HG02884 (cell line): ENCODE data around the gene ABCG1.

ENCODE experiments used
- ATAC-seq: cut with Tn5 transposase; IDR thresholded peaks from one replicate; pipeline ENCODE4 v1.9.1; 2021; ENCODE audit warnings: mild to moderate bottlenecking, moderate library complexity; ENCODE audit not compliant: unreplicated experiment

The ABCG1 gene

GRCh38 chr21:42303443-42303842 is 84.5 kb downstream of the ABCG1 start:
- ATAC-seq = no peak

DNA sequence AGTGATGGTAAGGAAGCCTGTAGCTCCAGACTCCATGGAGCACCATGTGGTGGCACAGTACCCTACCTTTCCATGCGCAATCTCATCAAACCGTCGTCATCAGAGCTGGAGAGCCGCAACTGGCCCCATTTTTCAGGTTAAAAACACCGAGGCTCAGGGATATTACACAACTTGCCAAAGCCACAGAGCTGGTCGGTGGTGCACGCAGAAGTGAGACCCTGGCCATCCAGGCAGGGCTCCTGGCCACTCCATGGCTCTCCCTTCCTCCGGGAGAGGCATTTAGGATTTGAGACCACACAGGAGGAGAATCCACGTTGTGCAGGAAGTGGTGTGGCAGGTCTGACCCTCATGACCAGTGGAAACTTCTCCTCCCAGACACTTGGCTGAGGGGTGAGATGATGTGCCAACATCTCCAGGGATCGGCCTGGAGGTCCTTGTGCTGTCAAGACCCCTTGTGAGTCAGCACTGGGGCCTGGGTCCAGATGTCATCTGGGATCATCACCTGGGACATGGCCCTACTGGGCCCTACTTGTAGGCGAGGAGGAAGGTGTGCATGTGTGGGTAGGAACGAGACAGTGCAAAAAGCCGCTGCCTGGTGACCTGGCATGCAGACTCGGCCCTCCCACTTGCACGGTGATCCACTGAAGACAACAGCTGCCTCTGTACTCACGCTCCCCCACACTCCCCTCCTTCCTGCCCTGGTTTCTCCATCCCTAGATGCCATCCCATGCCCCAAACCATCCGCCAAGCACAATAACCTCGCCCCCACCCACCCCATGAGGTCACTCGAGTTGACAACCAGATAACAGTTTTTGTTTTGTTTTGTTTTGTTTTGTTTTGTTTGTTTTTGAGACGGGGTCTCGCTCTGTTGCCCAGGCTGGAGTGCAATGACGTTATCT is 85.9 kb downstream of the ABCG1 start:
- no peak for ATAC-seq

DNA sequence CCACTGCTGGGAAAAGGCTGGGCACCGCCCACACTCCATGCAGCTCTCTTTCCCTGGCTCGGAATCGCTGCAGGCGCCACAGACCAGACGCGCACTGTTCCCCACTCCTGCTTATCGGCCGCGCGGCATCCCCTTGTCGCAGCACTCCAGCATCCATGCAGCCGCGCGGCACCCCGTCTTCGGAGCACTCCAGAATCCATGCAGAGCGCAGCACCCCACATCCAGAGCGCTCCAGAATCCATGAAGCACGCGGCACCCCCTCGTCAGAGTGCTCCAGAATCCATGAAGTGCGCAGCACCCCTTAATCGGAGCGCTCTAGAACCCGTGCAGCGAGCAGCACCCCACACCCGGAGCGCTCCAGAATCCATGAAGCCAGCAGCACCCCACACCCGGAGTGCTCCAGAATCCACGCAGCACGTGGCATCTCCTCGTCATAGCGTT is 86.8 kb downstream of the ABCG1 start:
- ATAC-seq = no peak

DNA sequence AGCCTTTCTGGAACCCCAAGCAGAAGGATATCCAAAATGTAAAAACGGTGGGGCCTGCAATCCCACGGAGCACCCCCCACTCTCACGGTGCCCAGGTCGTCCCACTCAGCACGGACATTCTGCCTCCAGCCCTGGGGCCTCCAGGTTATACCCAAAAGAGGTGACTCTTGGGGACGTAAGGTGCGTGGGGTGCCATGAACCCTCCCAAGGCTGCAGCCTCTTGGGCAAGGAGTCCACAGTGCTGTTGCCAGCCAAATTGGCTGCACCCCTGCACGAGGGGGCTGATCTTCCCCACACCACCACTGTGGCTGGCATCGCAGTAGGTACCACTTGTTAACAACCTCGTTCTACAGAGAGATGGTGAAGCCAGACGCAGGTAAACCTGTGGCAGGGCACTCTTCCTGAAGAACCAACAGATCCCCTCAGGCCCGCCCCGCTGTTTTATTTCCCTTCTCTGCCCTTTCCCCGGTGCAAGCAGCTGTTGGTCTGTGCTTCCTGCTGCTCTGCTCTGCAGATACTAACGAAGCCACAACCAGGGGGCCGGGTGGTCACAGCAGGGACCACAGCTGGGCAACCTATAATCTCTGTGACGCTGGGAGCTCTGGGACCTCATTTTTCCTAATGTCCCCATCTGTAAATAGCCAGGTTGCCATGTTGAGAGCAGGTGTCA is 87.6 kb downstream of the ABCG1 start:
- ATAC-seq = no peak

GRCh38 chr21:42307106-42307505 is 88.2 kb downstream of the ABCG1 start:
- ATAC-seq = no peak

DNA sequence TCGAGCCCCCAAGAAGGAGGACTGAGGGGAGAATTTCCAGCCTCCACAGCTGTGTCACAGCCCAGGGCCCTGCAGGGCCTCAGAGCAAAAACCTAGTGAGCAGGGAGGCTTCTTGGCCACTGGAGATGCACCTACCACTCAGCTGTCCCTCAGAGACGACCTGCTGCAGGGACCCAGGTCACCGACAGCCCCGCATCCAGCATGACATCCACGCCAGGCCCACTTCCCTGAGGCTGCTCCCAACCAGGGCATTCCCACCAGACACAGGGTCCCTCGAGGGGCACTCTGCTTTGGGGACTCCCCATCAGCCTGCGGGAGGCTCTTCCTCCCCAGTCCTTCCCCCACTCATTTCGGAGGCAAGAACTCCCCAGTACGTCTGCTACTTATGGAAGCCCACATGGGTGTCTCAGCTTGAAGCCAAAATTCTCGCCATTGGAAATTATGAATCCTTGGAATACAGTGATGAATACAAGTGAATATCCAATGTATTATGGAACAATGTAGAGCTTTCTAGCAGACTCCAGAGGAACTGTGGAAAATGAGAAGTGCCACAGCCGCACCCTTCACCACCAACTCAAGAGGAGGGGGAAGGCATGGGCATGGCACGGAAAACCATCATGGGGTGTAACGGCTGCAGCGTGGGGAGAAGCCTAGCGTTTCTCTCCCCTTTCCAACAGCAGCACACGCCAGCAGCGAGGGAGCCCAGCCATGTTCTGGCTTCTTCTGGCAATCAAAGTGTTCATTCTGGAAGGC is 89.4 kb downstream of the ABCG1 start:
- no peak for ATAC-seq

- no peak for ATAC-seq
Observed at GRCh38 chr21:42308914-42309752, 90.2 kb downstream of the ABCG1 start.

DNA sequence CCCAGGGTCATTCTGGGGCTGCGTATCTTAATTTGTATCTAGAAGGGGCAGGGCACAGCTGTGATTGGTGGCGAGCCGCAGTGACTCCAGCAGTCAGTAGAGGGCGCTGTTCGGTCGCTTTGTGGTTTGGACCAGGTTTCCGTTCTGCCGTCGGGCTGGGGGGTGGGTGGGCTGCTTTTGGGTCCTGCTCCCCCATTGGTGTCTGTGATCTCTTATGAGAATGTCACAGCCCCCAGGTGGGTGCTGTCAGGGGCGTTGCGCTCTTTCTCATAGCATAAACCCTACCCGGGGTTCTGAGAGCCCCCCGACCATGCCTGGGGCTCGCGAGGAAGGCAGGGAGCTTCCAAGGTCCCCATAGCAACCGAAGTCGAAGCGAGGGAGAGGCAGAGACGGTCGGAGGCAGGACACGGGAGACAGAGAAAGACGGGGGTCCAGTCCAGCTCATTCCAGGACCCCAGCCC is 90.8 kb downstream of the ABCG1 start:
- ATAC-seq = no peak

DNA sequence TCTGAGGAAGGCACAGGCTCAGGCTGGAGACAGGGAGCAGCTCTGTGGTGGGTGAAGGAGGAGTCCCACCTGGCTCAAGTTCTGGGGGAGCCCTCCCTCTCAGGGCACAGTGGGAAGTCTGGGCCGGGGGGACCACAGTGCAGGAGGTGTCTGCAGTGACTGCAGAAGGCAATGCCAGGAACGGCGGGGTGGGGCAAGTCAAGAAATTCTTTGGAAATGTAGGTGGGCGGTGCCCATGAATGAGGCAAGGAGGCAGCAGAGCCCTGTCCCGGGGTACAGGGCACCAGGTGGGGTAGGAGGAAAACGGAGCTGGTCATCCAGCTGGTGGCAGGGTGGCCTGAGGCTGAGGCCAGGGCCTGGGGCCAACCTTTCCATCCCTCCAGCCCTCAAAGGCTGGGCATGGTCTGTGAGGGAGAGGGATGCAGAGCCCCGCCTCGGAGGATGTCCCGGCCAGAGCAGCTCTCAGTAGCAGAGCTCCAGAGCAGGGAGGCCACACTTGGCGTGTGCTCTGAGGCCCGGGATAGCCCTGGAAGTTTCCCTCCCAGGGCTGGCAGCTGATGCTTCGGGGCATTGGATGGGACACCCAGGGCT is 91.6 kb downstream of the ABCG1 start:
- no peak for ATAC-seq

- ATAC-seq = no peak
Observed at GRCh38 chr21:42311160-42311559, 92.2 kb downstream of the ABCG1 start.

- no peak for ATAC-seq
Observed at GRCh38 chr21:42311816-42312625, 93.1 kb downstream of the ABCG1 start.

DNA sequence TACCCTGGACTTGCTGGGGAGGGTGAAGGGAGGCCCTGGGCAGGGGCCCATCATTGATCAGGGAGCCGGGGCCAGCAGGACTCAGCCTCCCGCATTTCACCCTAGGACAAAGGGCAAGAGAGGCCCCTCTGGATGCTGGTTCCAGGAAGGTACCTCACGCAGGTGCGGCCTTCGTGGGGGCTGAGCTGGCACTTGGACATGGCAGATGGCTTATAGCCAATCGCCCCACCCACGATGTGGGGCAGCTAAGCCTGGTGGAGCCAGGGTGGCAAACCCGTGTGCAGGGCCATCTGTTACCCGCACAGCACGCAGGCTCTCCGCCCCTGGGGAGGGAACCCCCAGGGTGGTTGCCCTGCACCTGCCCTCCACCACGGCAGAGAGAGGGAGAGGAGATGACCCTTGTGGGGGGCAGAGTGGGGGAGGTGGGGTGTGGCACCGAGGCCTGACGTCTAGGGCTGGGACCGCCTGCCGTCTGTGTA is 93.7 kb downstream of the ABCG1 start:
- no peak for ATAC-seq

DNA sequence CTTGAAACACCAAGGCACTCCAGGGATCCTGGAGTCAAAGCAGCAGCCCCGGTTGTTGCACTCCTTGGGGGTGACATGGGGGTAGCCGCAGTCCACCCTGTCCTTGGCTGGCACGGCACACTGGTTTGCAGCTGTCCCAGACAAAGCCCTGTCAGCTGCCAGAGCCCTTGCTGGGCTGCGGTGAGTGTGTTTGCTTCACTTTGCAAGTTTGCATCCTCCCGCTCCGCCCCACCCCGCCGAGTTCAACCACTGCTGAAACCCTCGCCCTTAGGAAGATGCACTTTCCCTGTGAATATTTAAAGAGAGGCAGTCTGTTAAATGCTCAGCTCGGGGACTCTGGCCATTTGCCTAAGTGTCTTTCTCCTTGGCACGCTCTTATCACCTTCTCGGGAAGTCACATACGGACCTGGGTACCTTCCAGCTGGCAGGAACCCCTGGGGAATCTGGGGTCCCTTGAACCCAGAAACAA is 94.6 kb downstream of the ABCG1 start:
- no peak for ATAC-seq

DNA sequence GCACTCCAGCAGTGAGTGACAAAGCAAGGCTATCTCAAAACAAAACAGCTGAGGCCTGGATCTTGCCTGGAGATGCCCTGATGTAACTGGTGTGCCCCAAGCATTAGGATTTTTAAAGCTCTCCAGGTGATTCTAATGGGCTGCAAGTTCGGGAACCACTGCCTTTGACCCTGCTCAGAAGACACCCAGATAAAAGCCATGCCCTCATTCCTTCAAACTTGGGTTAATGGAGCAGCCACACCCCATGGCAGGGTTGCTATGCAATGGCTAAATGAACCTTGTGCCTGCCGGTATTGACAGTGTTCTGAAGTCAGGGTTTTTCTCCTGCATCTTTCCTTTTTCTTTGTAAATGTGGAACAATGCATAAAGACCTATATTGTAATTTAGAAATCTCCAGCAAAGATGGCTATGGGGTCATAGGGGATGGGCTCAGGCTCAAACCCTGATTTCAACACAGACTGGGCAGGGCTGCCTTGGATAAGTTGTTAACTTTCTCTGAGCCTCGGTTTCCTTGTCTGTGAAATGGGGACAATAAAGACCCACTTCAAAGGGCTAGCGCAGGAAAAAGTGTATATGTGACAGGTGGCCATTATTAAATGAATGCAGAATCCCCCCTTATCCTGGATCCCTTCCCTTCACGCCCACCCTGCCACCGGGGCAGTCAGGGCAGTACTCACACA is 95.8 kb downstream of the ABCG1 start:
- no peak for ATAC-seq

- ATAC-seq = no peak
Observed at GRCh38 chr21:42315296-42315891, 96.5 kb downstream of the ABCG1 start, which contains the start of gene TFF3. TSS of gene TFF3 (minus strand) at chr21:42315409. CDS start at chr21:42315374, 35 bp downstream.

GRCh38 chr21:42316891-42317290 is 98.0 kb downstream of the ABCG1 start:
- no peak for ATAC-seq

DNA sequence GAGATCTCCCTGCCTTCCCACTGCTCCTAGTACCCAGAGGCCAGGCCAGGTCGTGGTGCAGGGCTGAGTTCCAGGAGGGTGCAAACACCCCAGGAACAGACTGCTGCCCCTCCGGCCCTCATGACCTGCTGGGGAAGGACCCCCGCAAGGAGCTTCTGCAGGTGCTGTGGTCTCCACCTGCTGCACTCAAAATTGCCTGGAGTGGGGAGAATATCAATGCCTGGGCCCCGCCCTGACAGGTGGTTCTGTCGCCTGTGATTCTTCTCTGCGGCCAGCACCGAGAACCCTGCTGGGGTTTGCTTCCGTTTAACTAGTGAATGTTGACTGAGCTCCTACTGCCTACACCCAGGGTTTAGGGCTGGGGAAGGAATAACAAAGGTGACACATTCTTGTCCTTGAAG is 98.4 kb downstream of the ABCG1 start:
- no peak for ATAC-seq
